ENCODE data around the gene ZNF112.

The ZNF112 gene

GRCh38 chr19:44280916-44281315 lies 75.6 kb downstream of the ZNF112 start:
- no peak for DNase-seq

GRCh38 chr19:44278181-44278690 lies 78.2 kb downstream of the ZNF112 start:
- DNase-seq: no peak

- no peak for DNase-seq
Observed at GRCh38 chr19:44277331-44277730, 79.1 kb downstream of the ZNF112 start.
